GOT3 (cell line): ENCODE data around the gene OR2W3.

Experiments
- DNase-seq: peaks from one replicate; lab custom pipeline; 2025; ENCODE audit warnings: mixed read lengths; lab: John Stamatoyannopoulos, UW

Gene OR2W3

GRCh38 chr1:247895163-247895637 lies at the start of gene OR2W3:
Gene OR2W3 (plus strand): TSS chr1:247895587. CDS start chr1:247895587, 0 bp downstream.
- no peak for DNase-seq

GRCh38 chr1:247845693-247846017 lies 49.7 kb upstream of the OR2W3 start:
- no peak for DNase-seq

GRCh38 chr1:247848346-247848745 lies 47.0 kb upstream of the OR2W3 start:
- no peak for DNase-seq

GRCh38 chr1:247849616-247850015 lies 45.8 kb upstream of the OR2W3 start:
- no peak for DNase-seq

GRCh38 chr1:247854899-247855545 lies 40.4 kb upstream of the OR2W3 start:
- DNase-seq: no peak

- DNase-seq: no peak
Observed at GRCh38 chr1:247855911-247856310, 39.5 kb upstream of the OR2W3 start.

- no peak for DNase-seq
Observed at GRCh38 chr1:247857069-247857984, 38.1 kb upstream of the OR2W3 start, which contains the start of gene TRIM58. Gene TRIM58 (plus strand): TSS chr1:247857187. CDS start chr1:247857247, 60 bp downstream.

GRCh38 chr1:247857985-247858619 lies 37.3 kb upstream of the OR2W3 start:
- DNase-seq: no peak

- no peak for DNase-seq
Observed at GRCh38 chr1:247862756-247863155, 32.6 kb upstream of the OR2W3 start.

GRCh38 chr1:247864644-247865043 lies 30.7 kb upstream of the OR2W3 start:
- DNase-seq: no peak

- DNase-seq: no peak
Observed at GRCh38 chr1:247865416-247865815, 30.0 kb upstream of the OR2W3 start.

- DNase-seq: no peak
Observed at GRCh38 chr1:247883346-247883745, 12.0 kb upstream of the OR2W3 start.

GRCh38 chr1:247884797-247885413 lies 10.5 kb upstream of the OR2W3 start:
- no peak for DNase-seq

- no peak for DNase-seq
Observed at GRCh38 chr1:247895976-247896375, 589 bp downstream of the OR2W3 start.

- DNase-seq: no peak
Observed at GRCh38 chr1:247904122-247904521, 8.7 kb downstream of the OR2W3 start.

GRCh38 chr1:247905181-247905580 lies 9.8 kb downstream of the OR2W3 start:
- DNase-seq: no peak

GRCh38 chr1:247905910-247906503 lies 10.6 kb downstream of the OR2W3 start:
- DNase-seq: no peak

- DNase-seq: no peak
Observed at GRCh38 chr1:247906504-247907047, 11.2 kb downstream of the OR2W3 start.

GRCh38 chr1:247908766-247909165 lies 13.4 kb downstream of the OR2W3 start:
- DNase-seq: no peak

- DNase-seq: no peak
Observed at GRCh38 chr1:247913786-247914185, 18.4 kb downstream of the OR2W3 start.

GRCh38 chr1:247914941-247915662 lies 19.7 kb downstream of the OR2W3 start:
- no peak for DNase-seq
